ENCODE results near the gene CST6. TPM values are rescaled to one million over a fixed set of nuclear protein-coding genes. Genes with fewer than 3 reads are reported as not detected.

CST6 gene
- total and polyA plus RNA-seq, 2 of the 13 experiments (the other 11 are each of a cell fraction or from before 2014, with no cell fraction given) = not detected

DNA sequence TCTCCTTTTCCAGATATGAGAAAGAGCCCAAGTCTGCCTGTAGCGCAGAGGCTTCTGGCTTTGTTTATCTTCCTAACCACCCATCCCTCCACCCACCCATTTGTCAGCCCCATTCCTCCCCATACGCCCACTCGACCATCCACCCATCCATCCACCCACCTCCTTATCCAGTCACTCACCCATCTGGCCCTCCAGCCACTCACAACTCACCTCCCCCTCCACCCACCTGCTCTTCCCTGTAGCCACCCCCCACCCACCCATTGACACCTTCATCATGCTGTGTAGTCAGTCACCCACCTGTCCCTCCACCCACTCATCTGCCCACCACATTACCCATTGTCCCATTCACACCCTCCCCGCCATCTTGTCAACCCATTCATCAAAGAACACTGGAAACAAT is 5.5 kb downstream of the CST6 start (continued):
- TF ChIP-seq, protein P1, sequence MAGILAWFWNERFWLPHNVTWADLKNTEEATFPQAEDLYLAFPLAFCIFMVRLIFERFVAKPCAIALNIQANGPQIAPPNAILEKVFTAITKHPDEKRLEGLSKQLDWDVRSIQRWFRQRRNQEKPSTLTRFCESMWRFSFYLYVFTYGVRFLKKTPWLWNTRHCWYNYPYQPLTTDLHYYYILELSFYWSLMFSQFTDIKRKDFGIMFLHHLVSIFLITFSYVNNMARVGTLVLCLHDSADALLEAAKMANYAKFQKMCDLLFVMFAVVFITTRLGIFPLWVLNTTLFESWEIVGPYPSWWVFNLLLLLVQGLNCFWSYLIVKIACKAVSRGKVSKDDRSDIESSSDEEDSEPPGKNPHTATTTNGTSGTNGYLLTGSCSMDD (CRISPR knock-in tag; IDR thresholded peaks at IDR 0.05) = no peak
- no peak for TF ChIP-seq ZNF446 (CRISPR knock-in tag; IDR thresholded peaks at IDR 0.05)
- TF ChIP-seq TEAD3 (CRISPR knock-in tag; optimal IDR thresholded peaks at IDR 0.05; ENCODE audit: borderline replicate concordance) = no peak
- TF ChIP-seq, protein P2, sequence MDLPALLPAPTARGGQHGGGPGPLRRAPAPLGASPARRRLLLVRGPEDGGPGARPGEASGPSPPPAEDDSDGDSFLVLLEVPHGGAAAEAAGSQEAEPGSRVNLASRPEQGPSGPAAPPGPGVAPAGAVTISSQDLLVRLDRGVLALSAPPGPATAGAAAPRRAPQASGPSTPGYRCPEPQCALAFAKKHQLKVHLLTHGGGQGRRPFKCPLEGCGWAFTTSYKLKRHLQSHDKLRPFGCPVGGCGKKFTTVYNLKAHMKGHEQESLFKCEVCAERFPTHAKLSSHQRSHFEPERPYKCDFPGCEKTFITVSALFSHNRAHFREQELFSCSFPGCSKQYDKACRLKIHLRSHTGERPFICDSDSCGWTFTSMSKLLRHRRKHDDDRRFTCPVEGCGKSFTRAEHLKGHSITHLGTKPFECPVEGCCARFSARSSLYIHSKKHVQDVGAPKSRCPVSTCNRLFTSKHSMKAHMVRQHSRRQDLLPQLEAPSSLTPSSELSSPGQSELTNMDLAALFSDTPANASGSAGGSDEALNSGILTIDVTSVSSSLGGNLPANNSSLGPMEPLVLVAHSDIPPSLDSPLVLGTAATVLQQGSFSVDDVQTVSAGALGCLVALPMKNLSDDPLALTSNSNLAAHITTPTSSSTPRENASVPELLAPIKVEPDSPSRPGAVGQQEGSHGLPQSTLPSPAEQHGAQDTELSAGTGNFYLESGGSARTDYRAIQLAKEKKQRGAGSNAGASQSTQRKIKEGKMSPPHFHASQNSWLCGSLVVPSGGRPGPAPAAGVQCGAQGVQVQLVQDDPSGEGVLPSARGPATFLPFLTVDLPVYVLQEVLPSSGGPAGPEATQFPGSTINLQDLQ (CRISPR knock-in tag; IDR thresholded peaks at IDR 0.05) = no peak

DNA sequence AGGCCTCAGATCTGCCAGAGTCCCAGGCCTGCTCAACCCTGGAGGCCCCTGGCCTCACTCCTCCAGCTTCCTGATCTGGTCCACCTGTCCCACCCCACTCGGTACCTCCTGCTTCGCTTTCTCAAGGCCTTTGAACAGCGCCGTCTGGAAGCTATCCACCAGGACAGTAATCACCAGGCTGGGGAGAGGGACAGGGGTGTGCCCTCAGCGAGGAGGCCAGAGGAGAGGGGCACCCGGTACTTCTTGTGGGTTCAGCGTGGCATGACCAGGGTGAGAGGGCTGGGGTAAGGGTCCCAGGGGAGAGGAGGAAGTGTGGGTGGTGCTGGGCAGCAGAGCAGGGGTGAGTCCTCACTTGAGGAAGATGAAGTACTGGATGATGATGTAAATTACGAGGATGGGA is 8.4 kb downstream of the CST6 start:
- Histone ChIP-seq H3K4me1 (ENCODE audit: insufficient read depth, low read length) (peaks cover 21% of the 10 kb centered on the region), H3K27ac (ENCODE audit: extremely low read length, insufficient read depth, low read length) (no peak overlapping the region), H3K27me3 (ENCODE audit: control insufficient read depth in 1 of 2, insufficient read depth in 2 of 2, low read length in 2 of 2) (peaks cover 8 to 40% of the 10 kb centered on the region in 2 experiments; a peak in 3 of 5 replicates), H3K36me3 (replicated peaks in 1 of 2; ENCODE audit: control insufficient read depth in 1 of 2, insufficient read depth in 2 of 2, low read length in 2 of 2) (no peaks in the 10 kb centered on the region), H2AFZ (ENCODE audit: low read length) (no peak overlapping the region), H3K9ac (ENCODE audit: insufficient read depth, low read depth, low read length) (no peak overlapping the region), H3K4me2 (ENCODE audit: low read depth, low read length) (no peak overlapping the region), H4K20me1 (ENCODE audit: insufficient read depth, low read length) (no peaks in the 10 kb centered on the region), H3K4me3 (replicated peaks in 1 of 3; ENCODE audit: insufficient read depth in 1 of 3, low read depth in 2 of 3, low read length in 3 of 3) (no peak overlapping the region; a peak in 1 of 6 replicates), H3K9me3 (ENCODE audit: low read length) (no peaks in the 10 kb centered on the region), H3K79me2 (ENCODE audit: insufficient read depth, low read length) (no peaks in the 10 kb centered on the region)
- TF ChIP-seq E2F1 (CRISPR knock-in tag; IDR thresholded peaks at IDR 0.05) = no peak
- no peak for TF ChIP-seq ZNF557 (CRISPR knock-in tag; IDR thresholded peaks at IDR 0.05)
- TF ChIP-seq, protein P3, sequence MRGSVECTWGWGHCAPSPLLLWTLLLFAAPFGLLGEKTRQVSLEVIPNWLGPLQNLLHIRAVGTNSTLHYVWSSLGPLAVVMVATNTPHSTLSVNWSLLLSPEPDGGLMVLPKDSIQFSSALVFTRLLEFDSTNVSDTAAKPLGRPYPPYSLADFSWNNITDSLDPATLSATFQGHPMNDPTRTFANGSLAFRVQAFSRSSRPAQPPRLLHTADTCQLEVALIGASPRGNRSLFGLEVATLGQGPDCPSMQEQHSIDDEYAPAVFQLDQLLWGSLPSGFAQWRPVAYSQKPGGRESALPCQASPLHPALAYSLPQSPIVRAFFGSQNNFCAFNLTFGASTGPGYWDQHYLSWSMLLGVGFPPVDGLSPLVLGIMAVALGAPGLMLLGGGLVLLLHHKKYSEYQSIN (CRISPR knock-in tag; IDR thresholded peaks at IDR 0.05; ENCODE audit: borderline replicate concordance) = no peak
- no peak for TF ChIP-seq ATAD3A (CRISPR knock-in tag; IDR thresholded peaks at IDR 0.05)
- FAIRE-seq (no peak), ATAC-seq (no peak), DNase-seq (ENCODE audit: low spot score) (no peak)
- intact Hi-C loops (cut with micrococcal nuclease; ENCODE audit: unreplicated experiment) = no loop called here
- WGBS (ENCODE audit: low lambda C conversion rate) = 36% methylated on average over 4 of the region's 8 CpGs
- ChIA-PET POLR2A (interaction anchor here (0.6 to 1.4 kb wide), 2 partner anchors 32 to 161 kb away, joined by 3 to 4 read pairs; partner anchors contain the start of gene SF3B2), CTCF (ENCODE audit: low intra/inter-chr PET ratio, low total read pairs) (no interaction called here)
- BruUV-seq (replicated peaks) = no TSS peak
- in situ Hi-C loops (cut with HindIII; ENCODE audit: extremely low pct_ligation_motif_present, low pct_unique_long_range_greater_than_20kb) = no loop called here

All from HepG2 (cell line).